NCI-H1436 treated with DMSO at 0.1 percent for 48 hours (cell line): ENCODE measurements around the gene SEL1L3.
"Not testable (repeated sequence)": the region's sequence is repeated elsewhere in the genome, so short reads cannot be mapped to it uniquely, and the experiment has no call there.

Experiments used
- DNase-seq: peaks from one replicate; lab custom pipeline; 2025; lab: John Stamatoyannopoulos, UW

SEL1L3 gene

GRCh38 chr4:25879587-25879986 lies 16.8 kb upstream of the SEL1L3 start:
- no peak for DNase-seq

GRCh38 chr4:25879091-25879584 lies 16.4 kb upstream of the SEL1L3 start:
- DNase-seq, result no peak

GRCh38 chr4:25878676-25879075 lies 15.9 kb upstream of the SEL1L3 start:
- DNase-seq, result no peak

GRCh38 chr4:25875281-25875745 lies 12.5 kb upstream of the SEL1L3 start:
- no peak for DNase-seq

- DNase-seq, result no peak
Measured at GRCh38 chr4:25874655-25875054, 11.9 kb upstream of the SEL1L3 start.

GRCh38 chr4:25873632-25874129 lies 10.9 kb upstream of the SEL1L3 start:
- DNase-seq, result no peak

GRCh38 chr4:25872851-25873631 lies 10.3 kb upstream of the SEL1L3 start:
- DNase-seq, result no peak

- DNase-seq, result no peak
Measured at GRCh38 chr4:25870081-25870480, 7.3 kb upstream of the SEL1L3 start.

- DNase-seq, result no peak
Measured at GRCh38 chr4:25867781-25868294, 5.0 kb upstream of the SEL1L3 start.

- DNase-seq, result not testable (repeated sequence)
Measured at GRCh38 chr4:25866401-25866800, 3.6 kb upstream of the SEL1L3 start.

GRCh38 chr4:25865586-25865985 lies 2.8 kb upstream of the SEL1L3 start:
- DNase-seq, result no peak

GRCh38 chr4:25863831-25864418 lies 1.1 kb upstream of the SEL1L3 start:
- no peak for DNase-seq

- DNase-seq, result no peak
Measured at GRCh38 chr4:25863347-25863784, 578 bp upstream of the SEL1L3 start.

GRCh38 chr4:25861951-25862410 lies 807 bp downstream of the SEL1L3 start:
- DNase-seq, result no peak

GRCh38 chr4:25861280-25861950 lies 1.4 kb downstream of the SEL1L3 start:
- DNase-seq, result no peak

GRCh38 chr4:25860586-25861279 lies 2.1 kb downstream of the SEL1L3 start:
- no peak for DNase-seq

GRCh38 chr4:25859429-25860148 lies 3.2 kb downstream of the SEL1L3 start:
- peak; percentile 6 for DNase-seq

GRCh38 chr4:25857851-25858400 lies 4.9 kb downstream of the SEL1L3 start:
- DNase-seq, result no peak

- no peak for DNase-seq
Measured at GRCh38 chr4:25857403-25857802, 5.4 kb downstream of the SEL1L3 start.

GRCh38 chr4:25856756-25857155 lies 6.0 kb downstream of the SEL1L3 start:
- no peak for DNase-seq

GRCh38 chr4:25852103-25852502 lies 10.7 kb downstream of the SEL1L3 start:
- DNase-seq, result no peak
